HG03469 (cell line): ENCODE results near the gene KCNF1.

ENCODE experiments used
- ATAC-seq: cut with Tn5 transposase; IDR thresholded peaks from one replicate; pipeline ENCODE4 v1.9.1; 2021; ENCODE audit warnings: mild to moderate bottlenecking, moderate library complexity, moderate number of reproducible peaks; ENCODE audit not compliant: unreplicated experiment

KCNF1 gene, protein sequence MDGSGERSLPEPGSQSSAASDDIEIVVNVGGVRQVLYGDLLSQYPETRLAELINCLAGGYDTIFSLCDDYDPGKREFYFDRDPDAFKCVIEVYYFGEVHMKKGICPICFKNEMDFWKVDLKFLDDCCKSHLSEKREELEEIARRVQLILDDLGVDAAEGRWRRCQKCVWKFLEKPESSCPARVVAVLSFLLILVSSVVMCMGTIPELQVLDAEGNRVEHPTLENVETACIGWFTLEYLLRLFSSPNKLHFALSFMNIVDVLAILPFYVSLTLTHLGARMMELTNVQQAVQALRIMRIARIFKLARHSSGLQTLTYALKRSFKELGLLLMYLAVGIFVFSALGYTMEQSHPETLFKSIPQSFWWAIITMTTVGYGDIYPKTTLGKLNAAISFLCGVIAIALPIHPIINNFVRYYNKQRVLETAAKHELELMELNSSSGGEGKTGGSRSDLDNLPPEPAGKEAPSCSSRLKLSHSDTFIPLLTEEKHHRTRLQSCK

DNA sequence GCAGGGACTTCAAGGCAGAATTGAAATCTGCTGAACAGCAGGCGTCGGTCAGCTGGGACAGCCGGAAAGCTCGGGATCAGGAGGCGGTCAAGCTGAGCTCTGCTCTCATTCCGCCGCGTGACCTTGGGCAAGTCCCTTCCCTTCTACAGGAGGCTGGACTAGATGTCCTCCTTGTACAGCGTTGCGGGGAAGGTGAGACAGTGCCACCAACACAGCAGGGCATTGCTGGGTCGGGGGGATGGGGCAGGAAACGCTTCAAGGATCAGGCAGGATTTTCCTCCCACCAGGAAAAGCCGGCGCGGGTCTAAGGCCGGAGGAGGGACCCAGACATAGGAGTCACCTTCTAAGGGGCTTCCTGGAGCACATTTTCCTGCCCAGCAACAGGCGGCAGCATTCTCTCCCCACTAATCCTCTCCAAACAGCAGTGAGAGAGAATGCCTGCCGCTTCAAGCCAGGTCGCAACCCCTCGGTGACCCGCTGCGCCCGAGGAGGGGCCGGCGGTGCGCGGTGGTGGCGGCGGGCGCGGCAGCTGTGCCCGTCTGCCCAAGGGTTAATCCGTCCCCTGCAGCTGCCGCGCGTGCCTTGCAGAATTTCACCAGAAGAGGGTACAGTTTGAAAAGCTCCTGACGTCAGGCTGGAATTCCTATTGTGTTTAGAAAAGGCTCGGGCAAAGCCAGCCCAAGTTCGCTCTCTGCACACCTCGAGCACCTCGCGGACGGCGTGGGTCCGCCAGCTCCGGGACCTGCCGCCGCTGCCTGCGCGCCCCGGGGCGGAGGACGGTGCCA is at the start of gene KCNF1:
Gene KCNF1, plus strand, starts transcription at position 644 of the 785 bp plus-strand sequence. CDS start 493 bp downstream, outside the sequence.
- ATAC-seq, result no peak

DNA sequence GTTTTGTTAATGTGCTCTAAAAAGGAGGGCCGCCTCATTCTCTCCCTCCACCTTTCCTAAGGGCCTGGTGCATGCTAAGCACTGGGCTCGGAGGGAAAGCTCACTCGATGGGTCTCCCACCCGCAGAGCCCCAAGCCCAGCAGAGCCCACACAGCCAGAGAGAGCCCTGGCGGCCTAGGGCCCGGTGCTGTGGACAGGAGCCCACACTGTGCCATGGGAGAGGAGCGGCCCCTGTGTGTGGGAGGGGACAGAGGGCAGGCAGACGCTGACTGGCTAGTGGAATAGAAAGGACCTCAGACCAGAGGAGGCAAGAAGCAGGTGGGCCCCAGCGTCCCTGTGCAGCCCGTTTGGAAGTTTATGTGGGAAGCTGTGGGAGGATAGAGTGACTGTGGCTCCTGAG is 49.4 kb upstream of the KCNF1 start:
- no peak for ATAC-seq

DNA sequence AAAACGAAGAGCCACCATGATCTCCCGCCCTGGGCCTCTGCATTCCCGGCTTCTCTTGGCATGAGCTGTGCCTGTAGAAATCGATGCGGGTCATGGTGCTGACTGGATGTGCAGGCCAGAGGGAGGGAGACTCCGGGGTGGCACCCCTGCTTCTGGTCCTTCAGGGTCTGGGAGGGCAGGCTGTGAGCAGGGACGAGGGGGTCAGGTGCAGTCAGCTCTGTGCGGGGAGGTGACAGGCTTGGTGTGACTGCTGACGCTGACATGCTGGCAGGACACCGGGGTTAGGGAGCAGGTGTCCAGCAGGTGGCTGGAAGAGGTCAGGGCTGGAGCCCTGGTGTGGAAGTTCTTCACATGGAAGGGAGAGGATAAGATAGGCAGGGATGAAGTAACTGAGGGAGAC is 48.7 kb upstream of the KCNF1 start:
- ATAC-seq, result no peak

DNA sequence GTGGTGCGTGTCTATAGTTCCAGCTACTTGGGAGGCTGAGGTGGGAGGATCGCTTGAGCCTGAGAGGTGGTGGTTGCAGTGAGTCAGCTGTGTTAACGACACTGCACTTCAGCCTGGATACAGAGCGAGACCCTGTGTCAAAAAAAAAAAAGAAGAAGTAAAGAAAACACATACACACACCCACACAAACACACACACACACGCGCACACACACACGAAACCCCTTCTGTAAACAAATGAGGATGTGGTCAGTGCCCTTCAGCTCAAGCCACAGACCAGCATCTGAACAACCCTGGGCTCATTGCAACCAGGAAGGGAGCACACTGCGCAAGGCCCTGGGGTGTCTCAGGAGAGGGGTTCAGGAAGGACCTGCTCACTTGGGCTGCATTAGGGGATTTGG is 47.9 kb upstream of the KCNF1 start:
- ATAC-seq, result peak; percentile 65

DNA sequence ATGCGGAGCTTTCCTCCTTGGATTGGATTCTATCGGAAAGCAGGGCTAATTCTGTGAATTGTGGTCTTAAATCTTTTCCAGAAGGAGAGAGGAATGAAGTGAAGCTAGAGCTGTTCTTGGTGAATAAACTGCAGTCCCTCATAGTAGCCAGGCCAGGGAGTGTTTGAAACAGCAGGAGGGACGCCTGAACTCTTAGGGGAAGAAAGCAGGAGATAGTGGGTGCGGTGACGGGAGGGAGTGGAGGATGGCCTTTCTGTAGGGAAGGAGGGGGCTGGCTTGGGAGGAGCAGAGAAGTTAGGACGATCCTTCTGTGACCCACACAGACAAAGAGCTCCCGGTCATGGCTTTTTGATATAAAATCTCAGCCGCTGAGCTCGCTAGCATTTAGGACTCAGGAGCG is 47.5 kb upstream of the KCNF1 start:
- ATAC-seq, result no peak

DNA sequence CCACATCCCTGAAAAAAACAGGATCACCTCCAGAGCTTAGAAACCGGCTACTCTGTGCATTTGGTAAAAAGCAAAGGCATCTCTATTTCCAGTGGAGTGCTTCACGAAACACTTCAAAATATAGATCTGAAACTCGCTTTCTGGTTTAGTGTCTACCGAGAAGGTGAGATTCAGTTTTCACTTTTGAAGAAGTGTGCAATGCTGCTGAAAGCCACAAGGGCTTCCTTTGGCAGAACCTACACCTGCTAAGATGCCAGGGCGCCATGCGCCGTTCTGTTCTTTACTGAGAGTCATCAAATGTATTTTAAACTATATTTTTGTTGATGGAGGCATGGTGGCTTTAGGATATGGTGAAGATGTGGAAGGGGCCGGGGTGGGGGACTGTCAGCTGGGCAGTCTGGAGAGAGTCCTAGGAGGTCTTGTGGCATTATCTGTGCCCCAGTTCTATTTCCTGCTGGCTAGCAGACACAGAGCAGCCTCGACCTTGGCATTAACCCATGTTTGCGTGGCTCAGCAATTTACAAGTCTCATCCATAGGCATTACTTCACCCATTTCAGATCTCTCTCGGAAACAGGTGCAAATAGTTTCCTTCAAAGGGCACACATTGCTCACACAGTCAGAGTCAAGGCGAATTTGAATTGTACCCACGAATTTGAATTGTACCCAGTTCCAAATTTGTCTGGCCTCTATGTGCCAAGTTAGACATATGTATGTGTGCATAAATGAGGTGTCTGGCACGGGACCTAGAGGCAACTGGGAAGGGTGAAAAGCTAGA is 46.7 kb upstream of the KCNF1 start:
- ATAC-seq, result peak; percentile 85

- no peak for ATAC-seq
Measured at GRCh38 chr2:10865841-10866240, 45.9 kb upstream of the KCNF1 start.

DNA sequence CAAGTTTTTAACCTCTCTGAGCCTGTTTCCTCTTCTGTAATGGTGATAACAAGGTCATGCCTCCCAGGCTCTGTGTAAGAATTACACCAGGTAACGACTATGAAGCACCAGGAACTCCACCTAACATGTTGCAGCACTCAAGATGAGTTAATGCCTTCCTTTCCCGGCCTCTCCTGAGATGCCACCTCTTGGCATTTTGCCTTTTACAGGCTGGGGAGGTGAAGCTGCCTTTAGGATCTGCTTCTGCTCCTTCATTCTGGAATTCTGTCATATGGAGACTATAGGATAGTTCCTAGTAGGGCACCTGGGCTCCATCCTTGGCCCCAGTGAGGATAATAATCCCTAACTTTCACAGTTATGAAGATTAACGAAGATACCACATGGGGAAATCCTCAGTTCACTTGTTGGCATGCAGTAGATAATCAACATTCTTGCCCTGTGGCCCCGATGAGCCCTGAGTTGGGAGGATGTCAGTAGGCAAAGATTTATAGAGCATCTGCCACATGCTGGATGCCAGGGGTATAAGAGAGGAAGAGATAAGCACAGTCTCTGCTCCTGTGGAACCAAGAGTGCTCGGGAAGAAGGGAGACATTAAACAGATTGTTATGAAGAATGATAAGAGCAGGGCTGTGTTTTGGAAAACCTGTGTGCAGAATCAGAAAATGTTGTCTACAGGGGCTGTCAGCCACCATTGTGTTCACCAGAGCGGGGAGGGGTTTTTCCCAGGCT is 43.9 kb upstream of the KCNF1 start:
- ATAC-seq, result no peak

DNA sequence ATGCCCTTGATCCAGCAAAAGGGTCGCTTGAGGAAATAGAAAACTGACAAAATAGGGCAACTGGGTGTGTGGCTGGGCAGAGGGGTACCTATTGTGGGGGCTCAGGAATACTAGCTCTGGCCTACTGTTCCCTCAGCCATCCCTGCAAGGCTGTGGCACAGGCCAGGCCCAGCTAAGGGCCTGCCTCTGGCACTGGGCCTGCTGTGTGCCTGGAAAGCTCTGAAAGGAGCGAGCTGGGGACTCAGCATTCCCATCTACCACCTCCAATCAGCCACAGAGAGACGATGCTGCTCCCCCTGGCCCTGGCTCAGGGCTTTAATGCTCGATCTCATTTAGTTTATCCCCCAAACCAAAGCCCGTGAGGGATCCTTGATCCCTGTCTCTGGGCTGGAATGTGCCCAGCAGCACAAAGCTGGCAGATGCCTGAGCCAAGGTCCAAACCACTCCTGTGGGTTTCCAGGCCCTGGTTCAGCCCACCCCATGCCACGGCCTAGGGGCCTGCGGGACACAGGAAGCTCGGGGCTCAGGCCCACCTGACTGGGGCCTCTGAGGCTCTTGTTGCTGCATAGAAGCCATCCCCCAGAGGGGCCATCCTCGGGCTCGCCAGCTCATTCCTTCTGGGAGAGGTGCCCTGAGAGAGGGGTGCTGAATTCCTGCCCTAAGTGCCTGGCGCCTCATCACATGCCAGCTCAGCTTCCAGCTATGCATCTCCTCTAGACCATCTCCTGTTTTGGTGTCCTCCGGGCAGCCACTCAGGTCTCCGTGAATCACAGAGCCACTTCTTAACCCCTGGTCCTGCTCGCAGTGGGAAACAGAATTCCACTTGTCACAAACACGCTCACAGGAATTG is 43.0 kb upstream of the KCNF1 start:
- ATAC-seq, result no peak

GRCh38 chr2:10871978-10872377 is 39.8 kb upstream of the KCNF1 start:
- no peak for ATAC-seq

DNA sequence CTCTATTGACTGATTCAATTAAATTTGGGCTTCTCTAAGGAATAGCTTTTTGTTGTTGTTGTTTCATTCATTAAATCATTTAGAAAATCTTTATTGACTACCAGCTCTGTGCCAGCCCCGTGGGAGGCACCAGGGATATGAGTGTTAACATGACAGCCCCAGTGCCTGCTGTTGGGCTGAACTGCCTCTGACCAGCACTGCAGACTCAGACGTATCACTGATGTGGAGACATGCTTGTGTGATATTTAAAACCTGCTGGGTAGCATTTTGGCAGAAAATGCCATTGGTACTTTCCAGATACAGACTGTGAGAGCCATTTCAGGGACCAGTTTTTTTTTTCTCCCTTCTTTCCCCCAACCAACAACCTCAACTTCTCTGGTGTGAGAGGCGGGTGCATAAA is 38.6 kb upstream of the KCNF1 start:
- no peak for ATAC-seq

- ATAC-seq, result no peak
Measured at GRCh38 chr2:10873790-10874437, 37.8 kb upstream of the KCNF1 start.

DNA sequence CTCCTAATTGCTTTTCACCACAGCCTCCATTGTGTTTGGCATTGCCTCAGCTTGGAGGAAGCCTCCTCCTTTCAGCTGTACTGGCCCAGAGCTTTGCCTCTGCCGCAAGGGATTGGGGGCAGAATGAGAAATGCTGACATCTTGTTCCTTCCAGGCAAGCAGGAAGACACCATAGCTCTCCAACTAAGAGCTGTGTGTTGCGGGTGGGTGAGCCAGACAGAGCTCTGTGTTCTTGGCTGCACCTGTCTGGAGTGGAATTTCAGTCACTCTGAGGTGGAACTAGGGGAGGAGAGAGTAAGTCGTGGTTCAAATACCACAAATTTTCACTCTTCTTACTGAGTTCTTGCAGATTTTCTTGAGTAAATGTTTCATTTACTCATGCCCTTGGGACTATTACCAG is 36.6 kb upstream of the KCNF1 start:
- no peak for ATAC-seq

- ATAC-seq, result no peak
Measured at GRCh38 chr2:10876394-10876793, 35.3 kb upstream of the KCNF1 start.

- no peak for ATAC-seq
Measured at GRCh38 chr2:10876963-10877362, 34.8 kb upstream of the KCNF1 start.

GRCh38 chr2:10877651-10878111 is 34.1 kb upstream of the KCNF1 start:
- ATAC-seq, result no peak

GRCh38 chr2:10878268-10878915 is 33.3 kb upstream of the KCNF1 start:
- ATAC-seq, result no peak

DNA sequence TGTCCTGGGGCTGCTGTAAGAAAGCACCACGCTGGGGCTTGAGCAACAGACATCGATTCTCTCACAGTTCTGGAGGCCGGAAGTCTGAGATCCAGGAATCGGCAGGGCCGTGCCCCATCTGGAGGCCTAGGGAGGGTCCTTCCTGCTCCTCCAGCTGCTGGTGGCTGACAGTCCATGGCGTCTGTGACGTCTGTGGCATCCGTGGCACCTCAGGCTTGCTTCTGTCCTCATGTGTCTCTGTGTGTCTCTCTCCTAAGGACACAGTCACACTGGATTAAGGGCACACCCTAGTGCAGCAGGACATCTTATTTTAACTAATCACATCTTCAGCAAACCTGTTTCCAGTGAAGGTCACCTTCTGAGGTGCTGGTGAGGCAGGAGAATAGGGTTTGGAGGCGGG is 32.6 kb upstream of the KCNF1 start:
- no peak for ATAC-seq
